ENCODE measurements around the gene PRM2. TPM values are rescaled to one million over a fixed set of nuclear protein-coding genes. Genes with fewer than 3 reads are reported as not detected.

Gene PRM2
- total and polyA plus RNA-seq, 2 of the 8 experiments (the other 6 are each of a cell fraction or from before 2014, with no cell fraction given), result not detected

DNA sequence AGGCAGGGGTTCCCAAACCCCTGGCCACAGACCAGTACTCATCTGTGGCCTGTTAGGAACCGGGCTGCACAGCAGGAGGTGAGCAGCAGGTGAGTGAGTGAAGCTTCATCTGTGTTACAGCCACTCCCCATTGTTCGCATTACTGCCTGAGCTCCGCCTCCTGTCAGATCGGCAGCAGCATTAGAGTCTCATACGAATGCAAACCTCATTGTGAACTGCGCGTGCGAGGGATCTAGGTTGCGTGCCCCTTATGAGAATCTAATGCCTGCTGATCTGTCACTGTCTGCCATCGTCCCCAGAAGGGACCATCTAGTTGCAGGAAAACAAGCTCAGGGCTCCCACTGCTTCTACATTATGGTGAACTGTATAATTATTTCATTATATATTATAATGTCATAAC, 43.9 kb upstream of the PRM2 start (continued):
- TF ChIP-seq, protein P1, sequence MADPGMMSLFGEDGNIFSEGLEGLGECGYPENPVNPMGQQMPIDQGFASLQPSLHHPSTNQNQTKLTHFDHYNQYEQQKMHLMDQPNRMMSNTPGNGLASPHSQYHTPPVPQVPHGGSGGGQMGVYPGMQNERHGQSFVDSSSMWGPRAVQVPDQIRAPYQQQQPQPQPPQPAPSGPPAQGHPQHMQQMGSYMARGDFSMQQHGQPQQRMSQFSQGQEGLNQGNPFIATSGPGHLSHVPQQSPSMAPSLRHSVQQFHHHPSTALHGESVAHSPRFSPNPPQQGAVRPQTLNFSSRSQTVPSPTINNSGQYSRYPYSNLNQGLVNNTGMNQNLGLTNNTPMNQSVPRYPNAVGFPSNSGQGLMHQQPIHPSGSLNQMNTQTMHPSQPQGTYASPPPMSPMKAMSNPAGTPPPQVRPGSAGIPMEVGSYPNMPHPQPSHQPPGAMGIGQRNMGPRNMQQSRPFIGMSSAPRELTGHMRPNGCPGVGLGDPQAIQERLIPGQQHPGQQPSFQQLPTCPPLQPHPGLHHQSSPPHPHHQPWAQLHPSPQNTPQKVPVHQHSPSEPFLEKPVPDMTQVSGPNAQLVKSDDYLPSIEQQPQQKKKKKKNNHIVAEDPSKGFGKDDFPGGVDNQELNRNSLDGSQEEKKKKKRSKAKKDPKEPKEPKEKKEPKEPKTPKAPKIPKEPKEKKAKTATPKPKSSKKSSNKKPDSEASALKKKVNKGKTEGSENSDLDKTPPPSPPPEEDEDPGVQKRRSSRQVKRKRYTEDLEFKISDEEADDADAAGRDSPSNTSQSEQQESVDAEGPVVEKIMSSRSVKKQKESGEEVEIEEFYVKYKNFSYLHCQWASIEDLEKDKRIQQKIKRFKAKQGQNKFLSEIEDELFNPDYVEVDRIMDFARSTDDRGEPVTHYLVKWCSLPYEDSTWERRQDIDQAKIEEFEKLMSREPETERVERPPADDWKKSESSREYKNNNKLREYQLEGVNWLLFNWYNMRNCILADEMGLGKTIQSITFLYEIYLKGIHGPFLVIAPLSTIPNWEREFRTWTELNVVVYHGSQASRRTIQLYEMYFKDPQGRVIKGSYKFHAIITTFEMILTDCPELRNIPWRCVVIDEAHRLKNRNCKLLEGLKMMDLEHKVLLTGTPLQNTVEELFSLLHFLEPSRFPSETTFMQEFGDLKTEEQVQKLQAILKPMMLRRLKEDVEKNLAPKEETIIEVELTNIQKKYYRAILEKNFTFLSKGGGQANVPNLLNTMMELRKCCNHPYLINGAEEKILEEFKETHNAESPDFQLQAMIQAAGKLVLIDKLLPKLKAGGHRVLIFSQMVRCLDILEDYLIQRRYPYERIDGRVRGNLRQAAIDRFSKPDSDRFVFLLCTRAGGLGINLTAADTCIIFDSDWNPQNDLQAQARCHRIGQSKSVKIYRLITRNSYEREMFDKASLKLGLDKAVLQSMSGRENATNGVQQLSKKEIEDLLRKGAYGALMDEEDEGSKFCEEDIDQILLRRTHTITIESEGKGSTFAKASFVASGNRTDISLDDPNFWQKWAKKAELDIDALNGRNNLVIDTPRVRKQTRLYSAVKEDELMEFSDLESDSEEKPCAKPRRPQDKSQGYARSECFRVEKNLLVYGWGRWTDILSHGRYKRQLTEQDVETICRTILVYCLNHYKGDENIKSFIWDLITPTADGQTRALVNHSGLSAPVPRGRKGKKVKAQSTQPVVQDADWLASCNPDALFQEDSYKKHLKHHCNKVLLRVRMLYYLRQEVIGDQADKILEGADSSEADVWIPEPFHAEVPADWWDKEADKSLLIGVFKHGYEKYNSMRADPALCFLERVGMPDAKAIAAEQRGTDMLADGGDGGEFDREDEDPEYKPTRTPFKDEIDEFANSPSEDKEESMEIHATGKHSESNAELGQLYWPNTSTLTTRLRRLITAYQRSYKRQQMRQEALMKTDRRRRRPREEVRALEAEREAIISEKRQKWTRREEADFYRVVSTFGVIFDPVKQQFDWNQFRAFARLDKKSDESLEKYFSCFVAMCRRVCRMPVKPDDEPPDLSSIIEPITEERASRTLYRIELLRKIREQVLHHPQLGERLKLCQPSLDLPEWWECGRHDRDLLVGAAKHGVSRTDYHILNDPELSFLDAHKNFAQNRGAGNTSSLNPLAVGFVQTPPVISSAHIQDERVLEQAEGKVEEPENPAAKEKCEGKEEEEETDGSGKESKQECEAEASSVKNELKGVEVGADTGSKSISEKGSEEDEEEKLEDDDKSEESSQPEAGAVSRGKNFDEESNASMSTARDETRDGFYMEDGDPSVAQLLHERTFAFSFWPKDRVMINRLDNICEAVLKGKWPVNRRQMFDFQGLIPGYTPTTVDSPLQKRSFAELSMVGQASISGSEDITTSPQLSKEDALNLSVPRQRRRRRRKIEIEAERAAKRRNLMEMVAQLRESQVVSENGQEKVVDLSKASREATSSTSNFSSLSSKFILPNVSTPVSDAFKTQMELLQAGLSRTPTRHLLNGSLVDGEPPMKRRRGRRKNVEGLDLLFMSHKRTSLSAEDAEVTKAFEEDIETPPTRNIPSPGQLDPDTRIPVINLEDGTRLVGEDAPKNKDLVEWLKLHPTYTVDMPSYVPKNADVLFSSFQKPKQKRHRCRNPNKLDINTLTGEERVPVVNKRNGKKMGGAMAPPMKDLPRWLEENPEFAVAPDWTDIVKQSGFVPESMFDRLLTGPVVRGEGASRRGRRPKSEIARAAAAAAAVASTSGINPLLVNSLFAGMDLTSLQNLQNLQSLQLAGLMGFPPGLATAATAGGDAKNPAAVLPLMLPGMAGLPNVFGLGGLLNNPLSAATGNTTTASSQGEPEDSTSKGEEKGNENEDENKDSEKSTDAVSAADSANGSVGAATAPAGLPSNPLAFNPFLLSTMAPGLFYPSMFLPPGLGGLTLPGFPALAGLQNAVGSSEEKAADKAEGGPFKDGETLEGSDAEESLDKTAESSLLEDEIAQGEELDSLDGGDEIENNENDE (IDR thresholded peaks at IDR 0.05; ENCODE audit: insufficient replicate concordance, low read length), result no peak
- TF ChIP-seq CBX5 (IDR thresholded peaks at IDR 0.05; ENCODE audit: low read depth, low read length) (no peak), JUND (IDR thresholded peaks at IDR 0.05; ENCODE audit: low read length) (no peak), TEAD4 (IDR thresholded peaks at IDR 0.05; ENCODE audit: low read depth, low read length) (no peak), POU5F1 (IDR thresholded peaks at IDR 0.05; ENCODE audit: low read depth, low read length) (no peak), KDM4A (IDR thresholded peaks at IDR 0.05; ENCODE audit: low read depth, low read length, severe bottlenecking) (no peak), BRCA1 (IDR thresholded peaks at IDR 0.05; ENCODE audit: low read depth, low read length) (no peak), CHD2 (IDR thresholded peaks at IDR 0.05; ENCODE audit: low read length) (no peak), NANOG (IDR thresholded peaks at IDR 0.05; ENCODE audit: insufficient read depth, low read depth, low read length, poor library complexity, severe bottlenecking) (no peak), MAFK (IDR thresholded peaks at IDR 0.05; ENCODE audit: low read depth, low read length) (no peak), SIX5 (IDR thresholded peaks at IDR 0.05; ENCODE audit: low read depth, low read length) (no peak)
- TF ChIP-seq, protein P2, sequence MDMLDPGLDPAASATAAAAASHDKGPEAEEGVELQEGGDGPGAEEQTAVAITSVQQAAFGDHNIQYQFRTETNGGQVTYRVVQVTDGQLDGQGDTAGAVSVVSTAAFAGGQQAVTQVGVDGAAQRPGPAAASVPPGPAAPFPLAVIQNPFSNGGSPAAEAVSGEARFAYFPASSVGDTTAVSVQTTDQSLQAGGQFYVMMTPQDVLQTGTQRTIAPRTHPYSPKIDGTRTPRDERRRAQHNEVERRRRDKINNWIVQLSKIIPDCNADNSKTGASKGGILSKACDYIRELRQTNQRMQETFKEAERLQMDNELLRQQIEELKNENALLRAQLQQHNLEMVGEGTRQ (IDR thresholded peaks at IDR 0.05; ENCODE audit: low read length), result no peak

Measured in H1 (cell line).